Inferior parietal cortex (tissue), 1 donor: ENCODE data around the gene SYCP3.

Experiments
- DNase-seq: peaks from one replicate; pipeline ENCODE4 v3.0.0-alpha.2; 2016; ENCODE audit errors: extremely low spot score

Gene SYCP3

GRCh38 chr12:101680240-101680639 lies 59.0 kb downstream of the SYCP3 start:
- no peak for DNase-seq
